Right ventricle myocardium inferior (tissue), 1 donor: ENCODE measurements around the gene CDC14A. TPM values are rescaled to one million over a fixed set of nuclear protein-coding genes. Genes with fewer than 3 reads are reported as not detected.
A peak's percentile ranks its signal among the peaks of the same experiment; 100 is the strongest.
"Not testable (repeated sequence)": the region's sequence is repeated elsewhere in the genome, so short reads cannot be mapped to it uniquely, and the experiment has no call there.

Source experiments
- ATAC-seq: fragments of 200-7000 bp; cut with Tn5 transposase; one replicate; pipeline ENCODE4 v1.9.1; 2020; ENCODE audit warnings: mild to moderate bottlenecking, moderate library complexity
- DNase-seq: peaks from one replicate; pipeline ENCODE4 v3.0.0; 2021; ENCODE audit errors: missing footprints
- intact Hi-C: fragments of 100-400 bp; cut with DNase I; formaldehyde crosslinking; loops from one replicate; pipeline ENCODE4 v1.11.0; 2022
- total RNA-seq: library from RNA; stranded (reverse); fragmentation: NEBNext Ultra II Directional; extraction: Animal tissue kit (Norgen Biotek cat#: 25700); gene quantifications from one replicate; pipeline ENCODE4 v1.2.1, GENCODE V29; 2021
- donor health status: DM: no; HTN: yes; CAD: no; lungs with severe emphysema.

CDC14A gene
- total RNA-seq, 1 donor from 2014 or later: 2.7 TPM

GRCh38 chr1:100354971-100355394, 2.7 kb downstream of the CDC14A start:
- intact Hi-C loops: loop anchor here (5.0 kb wide), 5 partner anchors 47 to 102 kb away; partner anchors contain the start of gene RTCA
- DNase-seq: no peak
- no peak for ATAC-seq

GRCh38 chr1:100358210-100358609, 5.9 kb downstream of the CDC14A start:
- DNase-seq (no peak), ATAC-seq (no peak)
- intact Hi-C loops: no loop called here

GRCh38 chr1:100359139-100359538, 6.8 kb downstream of the CDC14A start:
- DNase-seq: no peak
- intact Hi-C loops: no loop called here
- peak; percentile 30 for ATAC-seq

DNA sequence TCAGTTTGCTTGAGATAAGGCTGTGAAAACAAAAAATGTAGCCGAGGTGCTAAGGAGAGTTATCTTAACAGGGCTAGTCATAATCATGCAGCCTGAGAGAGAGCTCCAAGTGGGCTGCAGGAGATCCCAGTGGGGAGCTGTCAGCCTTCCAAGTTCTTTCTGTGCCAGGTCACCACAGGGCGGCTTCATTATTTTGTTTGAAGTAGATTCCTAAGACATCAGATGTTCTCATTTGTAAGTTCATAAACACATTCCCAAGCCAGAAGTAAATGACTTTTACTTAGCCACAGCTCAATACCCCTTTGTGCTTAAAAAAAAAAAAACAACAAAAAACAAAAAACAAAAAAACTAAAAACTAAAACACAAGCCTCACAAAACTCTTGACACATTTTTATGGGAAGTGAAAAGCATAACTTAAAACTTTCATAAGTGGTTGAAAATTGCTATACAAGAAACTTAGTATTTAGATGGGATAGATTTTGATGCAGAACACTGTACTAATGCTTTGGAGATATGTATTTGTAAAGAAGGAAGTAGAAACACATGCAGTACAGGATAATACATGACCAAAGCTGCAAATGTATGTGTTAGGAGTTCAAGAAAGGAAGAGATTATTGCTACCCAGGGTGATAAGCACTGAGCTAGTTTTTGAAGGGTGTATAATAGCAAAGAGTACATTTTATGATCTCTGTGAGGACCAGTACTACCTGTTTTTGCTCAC, 8.6 kb downstream of the CDC14A start:
- DNase-seq: no peak
- intact Hi-C loops: no loop called here
- peak; percentile 78 for ATAC-seq

DNA sequence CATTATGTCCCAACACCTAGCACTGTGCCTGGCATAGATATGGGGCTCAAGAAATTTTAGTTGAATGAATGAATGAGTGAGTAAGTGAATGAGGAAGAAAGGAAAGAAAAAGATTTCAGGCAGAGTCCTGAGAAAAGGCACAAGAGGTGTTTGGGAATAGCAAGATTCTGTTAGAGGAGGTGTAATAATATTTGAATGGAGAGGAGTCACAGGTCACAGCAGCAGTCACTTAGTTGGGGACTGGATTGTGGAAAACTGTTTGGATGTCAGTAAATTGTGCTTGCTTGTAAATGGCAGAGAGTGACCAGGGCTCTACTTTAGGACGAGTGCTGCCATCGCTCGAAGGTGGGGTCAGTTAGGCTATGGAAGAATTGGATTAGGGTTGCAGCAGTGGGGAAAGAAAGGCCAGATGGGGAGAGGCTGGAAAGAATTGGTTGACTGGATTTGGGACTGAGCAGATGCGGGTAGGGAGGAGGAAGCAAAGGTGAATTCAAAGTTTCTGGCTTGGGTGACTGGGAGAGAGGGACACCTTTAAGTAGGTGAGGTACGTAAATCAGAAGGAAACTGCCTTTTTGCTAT, 9.3 kb downstream of the CDC14A start:
- DNase-seq (no peak), ATAC-seq (no peak)
- intact Hi-C loops: no loop called here

GRCh38 chr1:100362821-100363466, 10.6 kb downstream of the CDC14A start:
- no peak for ATAC-seq
- intact Hi-C loops: no loop called here
- DNase-seq: no peak

- ATAC-seq: no peak
- intact Hi-C loops: no loop called here
Measured at GRCh38 chr1:100363831-100364230, 11.5 kb downstream of the CDC14A start.

DNA sequence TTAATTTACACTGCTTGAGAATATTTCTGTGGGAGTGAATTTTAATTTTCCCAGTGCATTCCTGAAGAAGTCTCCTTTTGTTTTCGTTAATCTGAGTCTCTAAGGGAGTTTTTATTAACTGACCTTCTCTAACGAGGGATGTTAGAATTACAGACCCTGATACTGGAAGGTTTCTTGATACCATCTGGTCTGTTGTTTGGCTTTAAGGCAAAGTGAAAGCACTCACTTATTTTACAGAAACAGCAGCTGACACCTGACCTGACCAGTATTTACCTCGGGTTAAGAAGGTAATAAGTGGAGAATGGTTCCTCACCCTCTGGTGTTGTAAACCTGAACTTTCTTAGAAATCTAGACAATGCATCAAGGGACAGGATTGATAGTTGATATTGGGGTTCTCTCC, 12.4 kb downstream of the CDC14A start:
- intact Hi-C loops: no loop called here
- no peak for DNase-seq
- no peak for ATAC-seq

More at GRCh38 chr1:100363831-100364230, 11.5 kb downstream of the CDC14A start:
- DNase-seq: no peak

DNA sequence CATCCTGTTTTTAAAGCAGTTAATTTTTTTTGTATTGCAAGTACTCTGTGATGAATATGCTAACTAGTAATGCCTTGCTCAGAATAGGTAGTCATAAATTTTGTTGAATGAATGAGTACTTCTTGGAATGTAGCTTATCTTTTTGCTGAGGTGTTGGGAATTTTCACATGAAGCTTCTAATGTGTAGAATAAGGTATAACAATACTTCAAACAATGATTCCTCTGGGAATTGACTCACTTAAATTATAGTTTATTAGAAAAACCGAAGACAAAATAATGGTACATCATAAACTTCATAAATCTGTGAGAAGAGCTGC, 13.9 kb downstream of the CDC14A start:
- ATAC-seq (no peak), DNase-seq (no peak)
- intact Hi-C loops: no loop called here

DNA sequence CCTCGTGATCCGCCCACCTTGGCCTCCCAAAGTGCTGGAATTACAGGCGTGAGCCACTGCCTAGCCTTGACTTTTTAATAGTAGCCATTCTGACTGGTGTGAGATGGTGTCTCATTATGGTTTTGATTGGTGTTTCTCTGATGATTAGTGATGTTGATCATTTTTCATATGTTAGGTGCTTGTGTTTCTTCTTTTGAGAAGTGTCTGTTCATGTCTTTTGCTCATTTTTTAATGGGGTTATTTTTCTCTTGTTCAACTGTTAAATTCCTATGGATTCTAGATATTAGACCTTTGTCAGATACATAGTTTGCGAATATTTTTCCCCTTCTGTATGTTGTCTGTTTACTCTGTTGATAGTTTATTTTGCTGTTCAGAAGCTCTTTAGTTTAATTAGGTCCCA, 17.0 kb downstream of the CDC14A start:
- intact Hi-C loops, ATAC-seq, DNase-seq: not testable (repeated sequence)

DNA sequence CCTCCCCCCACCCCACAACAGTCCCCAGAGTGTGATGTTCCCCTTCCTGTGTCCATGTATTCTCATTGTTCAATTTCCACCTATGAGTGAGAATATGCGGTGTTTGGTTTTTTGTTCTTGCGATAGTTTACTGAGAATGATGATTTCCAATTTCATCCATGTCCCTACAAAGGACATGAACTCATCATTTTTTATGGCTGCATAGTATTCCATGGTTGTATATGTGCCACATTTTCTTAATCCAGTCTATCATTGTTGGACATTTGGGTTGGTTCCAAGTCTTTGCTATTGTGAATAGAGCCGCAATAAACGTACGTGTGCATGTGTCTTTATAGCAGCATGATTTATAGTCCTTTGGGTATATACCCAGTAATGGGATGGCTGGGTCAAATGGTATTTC, 21.6 kb downstream of the CDC14A start:
- DNase-seq, intact Hi-C loops: not testable (repeated sequence)

GRCh38 chr1:100376890-100377289, 24.6 kb downstream of the CDC14A start:
- intact Hi-C loops, DNase-seq, ATAC-seq: not testable (repeated sequence)

More for the DNA sequence above, 21.6 kb downstream of the CDC14A start:
- ATAC-seq: not testable (repeated sequence)

- intact Hi-C loops: no loop called here
- ATAC-seq: no peak
- no peak for DNase-seq
Measured at GRCh38 chr1:100377590-100378361, 25.5 kb downstream of the CDC14A start.

- intact Hi-C loops: no loop called here
- ATAC-seq (no peak), DNase-seq (no peak)
Measured at GRCh38 chr1:100378956-100379355, 26.6 kb downstream of the CDC14A start.

GRCh38 chr1:100380635-100381034, 28.3 kb downstream of the CDC14A start:
- no peak for DNase-seq
- intact Hi-C loops: no loop called here
- no peak for ATAC-seq

DNA sequence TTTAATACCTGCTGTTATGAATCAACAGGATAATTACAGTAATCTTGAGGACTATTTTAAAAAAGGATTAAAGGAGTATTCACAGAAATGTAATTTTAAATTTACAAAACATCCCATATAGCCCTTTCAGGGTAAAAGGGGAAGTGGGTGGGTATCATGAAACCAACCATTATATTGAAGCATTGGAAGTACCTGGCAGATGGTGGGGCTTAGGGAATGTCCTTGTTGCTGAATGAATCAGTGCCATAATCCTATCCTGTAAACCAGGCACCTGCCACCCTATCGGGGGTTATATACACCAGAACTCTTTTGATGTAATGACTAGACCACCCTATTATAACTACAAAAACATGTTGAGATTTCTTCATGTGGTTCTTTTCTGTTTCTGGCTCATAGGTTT, 30.4 kb downstream of the CDC14A start:
- no peak for ATAC-seq
- intact Hi-C loops: no loop called here
- no peak for DNase-seq

GRCh38 chr1:100383743-100384405, 31.6 kb downstream of the CDC14A start:
- ATAC-seq (no peak), DNase-seq (no peak)
- intact Hi-C loops: no loop called here

GRCh38 chr1:100387209-100387608, 34.9 kb downstream of the CDC14A start:
- intact Hi-C loops: no loop called here
- ATAC-seq (no peak), DNase-seq (no peak)
